T47D (cell line): Measurements from ENCODE around the gene MED26.

Experiments
- DNase-seq, 2 experiments: peaks; one replicate each; pipeline versions ENCODE4 v3.0.0 to v3.0.0-alpha.2; 2011 to 2012; ENCODE audit warnings: low read depth in 1 of 2, low spot score in 1 of 2
- JUND ChIP-seq: IDR thresholded peaks from 2 replicates; pipeline ENCODE4 v1.6.1; 2012; ENCODE audit warnings: low read depth
- in situ Hi-C: cut with HindIII; loops from 2 replicates; pipeline ENCODE4 v1.10.0; 2016; ENCODE audit warnings: low sequenced_read_pairs, low pct_unique_long_range_greater_than_20kb

The MED26 gene

DNA sequence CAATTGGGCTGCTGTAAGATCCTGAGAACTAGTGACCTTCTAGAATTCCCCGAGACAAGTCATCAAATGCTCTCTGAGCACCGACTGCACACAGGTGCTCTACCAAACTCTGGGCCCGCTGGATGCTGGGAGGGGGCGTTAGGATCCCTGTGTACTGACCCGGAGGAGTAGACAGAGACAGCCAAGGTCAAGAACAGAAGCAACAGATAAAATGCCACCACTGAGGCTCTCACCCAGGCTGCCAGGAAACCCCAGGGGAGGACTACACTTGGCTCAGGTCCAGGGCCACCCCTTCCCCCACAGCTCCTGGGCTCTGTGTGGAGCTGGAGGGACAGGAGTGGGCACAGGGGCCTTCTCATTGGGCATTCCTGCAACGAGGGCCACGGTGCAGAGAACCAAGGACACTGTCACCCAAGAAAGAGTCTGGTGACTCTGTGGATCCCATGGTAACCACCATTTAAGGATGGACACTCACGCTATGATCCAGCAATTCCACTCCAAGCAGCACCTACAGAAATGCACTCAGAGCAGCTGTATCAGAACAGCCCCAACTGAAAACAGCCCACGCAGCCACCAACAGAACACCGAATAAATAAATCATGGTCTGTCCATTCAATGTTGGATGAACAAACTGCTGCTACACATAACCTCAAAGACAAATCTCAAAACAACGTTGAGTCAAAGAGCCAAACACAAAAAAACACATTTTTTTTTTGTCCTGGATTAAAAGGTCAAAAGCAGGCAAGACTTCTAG is 39.0 kb downstream of the MED26 start:
- no peak for TF ChIP-seq JUND
- in situ Hi-C loops: no loop called here
- DNase-seq: no peak

DNA sequence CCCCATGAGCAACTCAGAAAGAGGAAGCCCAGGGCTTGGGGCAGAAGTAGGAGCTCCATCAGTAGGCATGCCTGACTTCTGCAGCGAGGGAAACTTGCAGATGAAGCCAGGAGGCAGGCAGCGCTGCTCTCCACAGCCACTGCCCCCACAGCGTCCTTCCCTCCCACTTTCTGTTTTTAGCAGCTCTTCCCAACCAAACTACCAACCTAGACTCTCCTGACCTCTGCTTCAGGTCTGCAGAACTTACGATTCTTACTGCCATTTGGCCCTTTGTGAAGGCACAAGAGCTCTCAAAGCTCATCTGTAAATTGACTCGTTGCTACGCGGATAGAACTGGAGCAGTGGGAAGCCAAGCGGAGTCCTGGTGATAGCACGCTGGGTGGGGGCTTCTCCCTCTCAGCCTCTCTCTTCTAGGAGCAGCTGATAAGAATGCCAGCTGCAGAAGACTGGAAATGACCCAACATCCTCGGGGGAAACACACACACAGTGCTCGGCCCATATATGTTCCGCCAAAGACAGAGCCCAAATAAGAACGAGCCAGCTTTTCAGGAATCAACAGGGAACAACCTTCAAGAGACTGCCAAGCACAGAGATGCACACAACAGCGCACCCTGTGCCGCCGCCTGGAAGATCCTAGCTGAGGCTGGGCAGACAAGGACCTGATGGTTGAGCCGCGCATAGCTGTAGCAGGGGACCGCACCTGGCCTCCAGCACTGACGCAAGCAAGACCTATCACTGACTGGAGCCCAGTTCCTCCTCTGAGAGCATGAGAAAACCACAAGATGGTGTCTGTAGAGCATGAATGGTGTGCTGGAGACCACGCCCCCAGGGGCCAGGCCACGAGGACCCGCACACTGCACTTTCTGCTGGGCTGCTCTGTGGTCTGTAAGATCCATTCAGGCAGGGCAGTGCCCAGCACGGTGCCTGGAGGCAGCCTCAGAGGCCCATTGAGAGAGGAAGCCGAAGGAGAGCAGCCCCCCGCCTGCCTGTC is 39.9 kb downstream of the MED26 start:
- DNase-seq: no peak
- no peak for TF ChIP-seq JUND
- in situ Hi-C loops: no loop called here

DNA sequence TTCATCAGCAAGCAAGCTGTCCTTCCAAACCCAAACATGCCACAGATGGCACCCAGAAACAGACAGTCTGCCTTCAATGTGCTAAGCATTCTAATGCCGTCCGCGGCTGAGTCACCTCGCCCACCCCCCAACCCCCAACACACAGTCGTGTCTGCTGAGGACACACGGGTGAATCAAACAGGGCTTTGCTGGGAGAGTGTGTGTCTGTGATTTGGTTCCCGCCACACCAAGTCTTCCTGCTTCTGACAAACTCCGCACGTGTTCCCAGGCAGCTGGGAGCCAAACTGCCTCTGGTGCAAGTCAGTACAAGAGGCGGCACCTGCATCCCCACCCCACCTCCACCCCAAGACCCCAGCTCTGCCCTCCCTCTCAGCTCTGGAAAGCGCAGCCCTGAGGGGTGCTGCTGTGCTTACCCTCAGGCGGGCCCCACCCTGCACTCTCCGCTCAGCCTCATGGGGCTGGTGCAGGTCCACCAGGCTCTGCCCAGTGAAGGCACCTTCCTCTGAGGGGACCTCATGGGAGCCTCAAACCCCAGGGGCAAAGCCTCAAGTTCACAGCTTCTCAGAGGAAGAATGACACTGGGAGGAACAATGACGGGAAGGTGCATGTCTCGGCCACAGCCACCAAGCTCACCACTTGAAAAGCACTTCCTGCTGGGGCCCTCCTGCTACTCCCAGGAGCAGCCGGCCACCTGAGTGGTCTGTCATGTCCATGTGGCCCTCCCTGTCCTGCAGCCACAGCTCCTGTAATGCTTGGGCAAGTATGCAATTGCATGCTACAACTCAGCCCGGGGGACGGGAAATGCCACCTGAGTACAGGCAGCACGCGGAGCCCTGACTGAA is 40.8 kb downstream of the MED26 start:
- in situ Hi-C loops: no loop called here
- no peak for TF ChIP-seq JUND
- DNase-seq: no peak

DNA sequence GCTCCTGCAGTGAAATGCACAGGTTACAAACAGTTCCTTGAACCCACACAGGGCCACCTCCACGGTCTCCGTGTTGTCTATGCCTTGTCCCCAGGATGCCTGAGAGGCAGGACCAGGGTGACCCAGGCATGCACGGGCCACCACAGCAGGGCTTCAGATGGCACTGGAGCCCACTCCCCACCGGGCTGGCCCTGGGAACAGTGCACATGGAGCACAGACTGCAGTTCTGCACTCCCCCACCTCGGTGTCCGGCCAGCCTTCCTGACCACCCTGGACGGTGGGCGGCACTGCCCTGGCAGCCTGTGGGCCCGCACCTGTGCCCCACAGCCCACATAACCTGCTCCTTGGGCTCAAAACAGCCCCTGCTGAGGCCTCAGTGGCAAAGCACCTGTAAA is 41.5 kb downstream of the MED26 start:
- no peak for DNase-seq
- no peak for TF ChIP-seq JUND

GRCh38 chr19:16585808-16586476 is 42.1 kb downstream of the MED26 start:
- TF ChIP-seq JUND: no peak
- in situ Hi-C loops: no loop called here
- no peak for DNase-seq

More for the DNA sequence above, 41.5 kb downstream of the MED26 start:
- in situ Hi-C loops: no loop called here

- TF ChIP-seq JUND: no peak
- in situ Hi-C loops: no loop called here
- DNase-seq: no peak
These were observed 42.8 kb downstream of the MED26 start for GRCh38 chr19:16585094-16585801.

- in situ Hi-C loops: no loop called here
- no peak for TF ChIP-seq JUND
- peak; percentile 64 to 72 for DNase-seq
These were observed 43.5 kb downstream of the MED26 start for GRCh38 chr19:16584248-16585093.

DNA sequence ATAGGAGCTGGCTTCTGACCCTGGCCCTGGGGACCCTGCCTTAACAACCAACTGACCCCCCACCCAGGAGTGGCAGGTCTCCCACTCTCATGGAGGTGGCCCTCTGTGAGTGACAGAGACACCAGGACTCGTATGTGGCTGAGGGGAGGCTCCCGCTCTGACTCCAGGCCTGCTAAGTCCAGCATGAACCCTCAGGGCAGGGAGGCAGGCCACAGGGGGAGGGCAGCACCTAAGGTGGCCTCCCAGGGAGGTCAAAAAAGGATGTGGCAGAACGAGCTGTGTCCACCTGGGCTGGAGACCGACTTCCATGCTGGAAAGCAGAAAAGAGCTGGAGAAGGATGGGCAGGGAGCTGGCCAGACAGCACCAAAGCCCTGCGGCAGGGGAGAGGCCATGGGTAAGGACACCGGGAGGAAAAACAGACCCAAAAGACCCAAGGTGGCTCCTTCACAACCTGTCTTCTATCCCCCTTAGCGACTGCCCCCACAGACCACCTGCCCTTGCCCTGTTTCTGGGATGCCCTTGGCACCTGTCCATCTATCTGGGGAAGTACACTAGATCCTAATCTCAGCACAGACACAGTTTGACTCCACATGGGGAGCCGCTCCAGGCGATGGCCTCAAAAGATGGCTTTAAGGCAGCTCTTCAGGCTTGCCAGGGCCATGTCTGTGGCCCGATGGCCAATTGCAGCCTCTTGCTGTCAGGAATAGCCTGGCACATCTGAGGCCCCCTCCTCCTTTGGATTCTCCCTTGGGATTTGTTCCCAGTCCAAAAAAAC is 45.3 kb downstream of the MED26 start:
- no peak for TF ChIP-seq JUND
- no peak for DNase-seq
- in situ Hi-C loops: no loop called here

DNA sequence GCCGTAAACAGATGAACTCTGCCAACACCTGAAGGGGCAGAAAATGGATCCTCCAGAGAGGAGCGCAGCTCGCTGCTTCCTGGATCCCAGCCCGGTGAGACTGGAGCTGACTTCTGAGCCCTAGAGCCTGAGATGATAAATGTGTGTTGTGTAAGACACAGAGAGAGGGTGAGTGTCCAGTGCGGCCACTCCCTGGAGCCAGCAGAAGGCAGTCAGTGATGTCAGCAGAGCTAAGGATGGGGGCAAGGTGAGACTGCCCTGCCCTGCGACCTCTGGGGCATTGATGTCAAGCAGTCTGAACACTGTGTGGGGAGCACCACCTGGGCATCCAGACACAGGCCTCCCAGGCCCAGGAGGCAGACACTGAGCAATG is 46.0 kb downstream of the MED26 start:
- no peak for DNase-seq
- no peak for TF ChIP-seq JUND
- in situ Hi-C loops: no loop called here
